IPS-NIHi7 (cell line): ENCODE results near the gene ASIC4.
A peak's percentile ranks its signal among the peaks of the same experiment; 100 is the strongest.

ENCODE experiments used
- DNase-seq: peaks from one replicate; pipeline ENCODE4 v3.0.0; 2012; ENCODE audit warnings: mixed read lengths; ENCODE audit errors: extremely low spot score

ASIC4 gene

DNA sequence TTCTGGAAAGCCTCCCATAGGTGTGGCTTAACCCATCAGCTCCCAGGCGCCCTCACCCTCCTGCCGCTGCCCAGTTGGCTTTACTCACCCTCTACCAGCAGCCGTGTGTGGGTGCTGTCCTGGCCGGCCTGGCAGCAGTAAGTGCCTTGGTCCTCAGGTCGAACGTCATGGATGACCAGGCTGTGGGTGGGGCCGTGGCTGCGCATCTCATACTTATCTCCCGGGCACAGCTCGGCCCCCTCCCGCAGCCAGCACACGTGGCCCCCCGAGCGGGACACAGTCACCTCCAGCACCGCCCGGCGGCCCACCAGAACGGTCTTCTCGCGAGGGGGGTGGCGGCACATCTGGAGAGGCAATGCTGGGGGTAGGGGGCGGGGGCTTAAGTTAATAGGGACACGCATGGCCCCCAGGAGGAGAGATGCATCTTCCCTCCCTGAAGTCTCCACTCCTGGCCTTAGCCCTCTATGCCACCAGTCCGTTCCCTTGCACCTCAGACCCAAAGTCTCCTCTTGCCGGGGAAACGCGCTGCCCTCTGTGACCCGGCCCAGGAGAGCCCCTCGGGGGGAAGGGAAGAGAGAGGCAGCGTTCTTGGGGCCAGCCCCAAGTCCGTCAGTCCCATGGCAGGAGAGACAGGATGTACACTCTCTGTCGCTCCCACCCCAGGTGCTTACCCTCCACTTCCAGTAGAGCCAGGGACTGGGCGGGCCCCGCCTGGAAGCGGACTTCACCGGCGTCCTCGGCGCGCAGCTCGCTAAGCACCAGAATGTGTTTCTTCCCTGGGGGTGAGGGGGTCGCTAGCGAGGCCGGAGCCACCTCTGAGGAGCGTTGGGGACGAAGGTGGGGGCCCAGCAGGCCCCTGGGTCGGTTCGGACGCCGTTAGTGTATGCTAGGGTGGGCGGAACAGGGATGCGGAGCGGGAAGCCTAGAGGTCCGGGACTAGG is 37.4 kb downstream of the ASIC4 start:
- DNase-seq = no peak

DNA sequence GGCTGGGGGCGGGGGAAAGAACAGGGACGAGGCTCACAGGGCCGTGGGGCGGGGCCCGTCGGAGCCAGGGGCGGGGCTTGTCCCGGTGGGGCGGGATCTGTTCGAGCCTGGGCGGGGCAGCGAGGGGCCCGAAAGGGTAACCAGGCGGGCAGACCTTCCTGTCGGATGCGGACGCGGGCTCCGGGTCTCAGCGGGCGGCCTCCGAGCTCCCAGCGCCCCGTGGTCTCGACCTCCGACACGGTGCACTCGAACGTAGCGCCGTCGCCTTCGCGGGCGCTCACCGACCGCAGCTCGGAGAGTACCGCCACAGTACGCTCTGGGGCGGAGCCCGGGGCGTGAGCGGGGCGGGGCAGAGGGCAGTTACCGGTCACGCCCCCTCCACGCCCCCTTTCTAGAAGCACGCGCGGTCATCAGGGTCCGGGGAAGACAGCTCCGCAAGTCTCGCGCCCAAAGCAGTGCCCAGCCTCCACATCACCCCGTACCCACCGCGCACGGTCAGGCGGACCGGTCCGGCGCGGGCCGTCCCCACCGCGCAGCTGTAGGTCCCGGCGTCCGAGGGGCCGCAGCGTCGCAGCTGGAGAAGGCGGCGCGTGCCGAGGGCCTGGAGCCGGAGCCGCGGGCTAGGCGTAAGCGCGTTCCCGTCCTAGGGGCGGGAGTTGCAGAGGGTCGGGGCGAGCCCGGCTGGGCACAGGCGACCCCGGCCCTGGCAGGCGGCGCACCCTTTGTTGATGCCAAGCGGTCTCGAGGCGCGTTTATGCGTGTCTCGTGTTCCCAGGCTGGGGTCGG is 38.3 kb downstream of the ASIC4 start:
- peak; percentile 91 for DNase-seq

DNA sequence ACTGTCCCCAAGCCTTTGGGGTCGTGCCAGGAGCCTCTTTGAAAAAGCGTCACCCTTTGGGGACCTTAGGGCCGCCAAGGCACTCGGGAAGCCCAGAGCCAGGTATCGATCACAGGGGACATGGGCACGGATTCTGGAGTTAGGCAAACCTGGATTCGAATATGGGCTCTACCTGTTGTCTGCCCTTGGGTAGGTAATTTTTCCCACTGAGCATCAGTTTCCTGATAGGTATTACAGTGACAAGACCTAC is 38.8 kb downstream of the ASIC4 start:
- no peak for DNase-seq

DNA sequence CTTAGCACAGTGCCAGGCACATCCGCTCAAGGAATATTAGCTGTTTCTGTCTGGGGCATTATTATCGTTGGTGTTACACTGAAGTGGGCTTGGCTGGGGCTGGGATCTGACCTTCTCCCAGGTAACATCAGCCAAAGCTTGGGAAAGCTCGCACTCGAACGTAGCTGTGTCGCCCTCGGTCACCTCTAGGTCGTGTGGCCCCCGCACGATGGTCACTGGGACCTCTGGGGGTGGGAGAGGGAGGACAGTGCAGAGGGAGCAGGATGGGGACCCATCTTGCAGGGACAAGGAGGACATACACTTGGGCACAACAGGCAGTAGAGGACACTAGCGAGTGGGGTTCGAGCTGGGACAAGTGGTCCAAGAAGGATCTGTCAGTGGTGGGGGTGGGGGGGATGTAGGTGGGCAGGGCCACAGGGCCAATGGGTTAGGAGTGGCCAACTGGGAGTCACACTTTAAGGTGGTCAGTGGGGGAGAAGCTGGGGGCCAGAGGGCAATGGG is 39.2 kb downstream of the ASIC4 start:
- DNase-seq = no peak

DNA sequence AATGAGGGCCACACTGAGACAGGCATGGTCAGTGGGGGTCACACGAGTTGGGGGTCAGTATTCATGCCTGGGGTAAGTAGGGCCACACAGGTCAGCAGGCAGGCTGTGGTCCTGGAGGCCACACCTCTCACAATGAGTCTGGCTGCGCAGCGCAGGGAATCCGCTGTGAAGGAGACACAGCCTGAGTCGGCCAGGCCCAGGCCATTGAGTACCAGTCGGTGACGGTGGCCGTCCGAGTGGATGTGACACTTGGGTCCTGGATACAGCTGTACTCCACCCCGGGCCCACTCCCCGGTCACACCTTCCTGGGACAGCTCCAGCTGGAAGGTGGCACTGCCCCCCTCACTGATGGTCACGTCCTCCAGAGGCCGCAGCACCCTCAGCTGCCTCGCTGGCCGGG is 40.1 kb downstream of the ASIC4 start:
- DNase-seq = no peak

DNA sequence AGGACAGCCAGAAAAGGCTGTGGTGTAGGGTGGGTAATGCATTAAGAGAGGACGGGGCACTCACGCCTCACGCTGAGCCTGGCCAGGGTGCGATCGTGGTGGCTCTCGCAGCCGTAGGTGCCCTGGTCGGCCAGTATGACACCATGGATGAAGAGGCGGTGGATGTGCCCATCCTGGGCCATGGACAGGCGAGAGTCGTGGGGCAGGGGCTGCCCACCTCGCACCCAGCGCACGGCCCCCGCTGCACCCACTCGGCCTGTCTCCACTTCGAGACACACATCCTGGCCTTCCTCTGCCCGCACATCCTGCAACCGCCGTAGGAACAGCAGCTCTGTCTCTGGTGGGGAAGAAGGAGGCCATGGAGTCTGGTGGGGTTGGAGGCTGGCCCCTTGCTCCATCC is 41.7 kb downstream of the ASIC4 start:
- DNase-seq = no peak

DNA sequence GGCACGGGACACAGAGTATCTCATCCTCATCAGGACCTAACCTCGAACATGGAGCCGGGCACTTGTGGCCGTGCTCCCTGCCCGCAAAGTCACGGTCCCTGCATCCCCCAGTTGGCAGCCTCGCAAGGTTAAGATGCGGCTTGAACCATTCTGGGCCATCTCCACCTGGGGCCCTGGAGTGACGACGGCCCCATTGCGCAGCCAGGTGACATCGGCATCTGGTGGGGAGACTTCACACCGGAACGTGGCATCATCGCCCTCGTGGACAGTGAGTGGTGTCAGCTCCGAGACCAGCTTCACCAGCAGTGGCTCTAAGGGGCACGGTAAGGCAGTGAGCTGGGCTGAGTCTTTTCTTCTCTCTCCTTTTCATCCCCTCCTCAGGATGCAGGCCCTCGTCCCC is 42.1 kb downstream of the ASIC4 start:
- DNase-seq = no peak

DNA sequence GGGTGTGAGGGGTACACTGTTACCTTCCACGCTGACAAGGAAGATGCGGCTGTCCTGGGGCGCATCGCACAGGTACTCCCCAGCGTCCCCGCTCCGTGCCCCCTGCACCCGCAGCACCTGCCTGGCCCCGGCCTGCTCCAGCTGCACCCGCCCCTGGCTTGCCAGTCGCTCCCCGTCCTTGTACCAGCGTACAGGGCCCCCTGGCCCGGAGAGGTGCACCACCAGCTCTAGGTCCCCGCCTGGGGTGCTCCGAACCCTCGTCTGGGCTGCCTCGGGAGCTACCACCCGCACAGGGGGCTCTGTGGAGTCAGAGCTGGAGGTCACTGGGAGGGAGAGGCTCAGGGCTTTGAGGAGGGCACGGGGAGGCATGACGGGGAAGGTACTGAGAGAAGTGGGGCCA is 43.0 kb downstream of the ASIC4 start:
- no peak for DNase-seq

DNA sequence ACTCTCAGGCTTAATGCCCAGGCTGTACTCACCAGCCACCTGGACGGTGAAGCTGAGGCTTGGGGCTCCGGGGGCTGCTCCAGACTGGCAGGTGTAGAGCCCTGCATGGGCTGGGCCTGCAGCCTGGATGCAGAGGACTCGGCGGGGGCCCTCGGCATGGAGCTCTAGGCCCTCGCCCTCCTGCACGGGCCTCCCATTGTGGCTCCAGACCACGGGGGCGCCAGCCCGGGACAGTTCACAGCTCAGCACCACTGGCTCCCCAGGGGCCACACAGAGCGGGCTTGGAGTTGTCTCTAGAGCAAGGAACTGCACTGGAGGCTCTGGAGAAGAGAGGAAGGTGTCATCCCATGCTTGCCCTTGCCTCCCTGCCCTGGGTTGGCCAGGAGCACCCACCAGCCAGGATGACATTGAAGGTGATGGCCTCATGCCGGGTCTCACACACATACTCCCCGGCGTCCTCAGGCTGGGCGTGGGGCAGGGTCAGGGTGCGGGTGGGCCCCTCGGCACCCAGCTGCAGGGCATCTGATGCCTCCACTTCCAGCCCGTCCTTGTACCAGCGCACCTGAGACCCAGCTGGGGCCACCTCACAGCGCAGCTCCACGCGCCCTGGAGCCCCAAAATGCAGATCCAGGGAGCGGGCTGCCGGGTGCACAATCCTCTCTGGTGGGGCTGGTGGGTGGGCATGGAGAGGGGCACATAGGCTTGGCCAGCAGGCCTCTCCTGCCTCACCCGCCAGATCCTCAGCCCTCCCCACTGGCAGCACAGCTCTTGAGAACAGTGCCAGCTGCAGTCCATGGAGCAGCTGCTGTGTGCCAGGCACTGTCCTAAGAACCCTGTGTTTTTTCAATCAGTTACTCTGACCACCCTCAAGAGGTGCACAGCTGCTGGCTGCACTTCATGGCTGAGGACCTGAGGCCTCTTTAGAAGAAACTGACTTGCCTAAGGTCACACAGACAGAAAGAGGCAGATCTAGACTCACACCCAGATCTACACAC is 43.8 kb downstream of the ASIC4 start:
- no peak for DNase-seq

DNA sequence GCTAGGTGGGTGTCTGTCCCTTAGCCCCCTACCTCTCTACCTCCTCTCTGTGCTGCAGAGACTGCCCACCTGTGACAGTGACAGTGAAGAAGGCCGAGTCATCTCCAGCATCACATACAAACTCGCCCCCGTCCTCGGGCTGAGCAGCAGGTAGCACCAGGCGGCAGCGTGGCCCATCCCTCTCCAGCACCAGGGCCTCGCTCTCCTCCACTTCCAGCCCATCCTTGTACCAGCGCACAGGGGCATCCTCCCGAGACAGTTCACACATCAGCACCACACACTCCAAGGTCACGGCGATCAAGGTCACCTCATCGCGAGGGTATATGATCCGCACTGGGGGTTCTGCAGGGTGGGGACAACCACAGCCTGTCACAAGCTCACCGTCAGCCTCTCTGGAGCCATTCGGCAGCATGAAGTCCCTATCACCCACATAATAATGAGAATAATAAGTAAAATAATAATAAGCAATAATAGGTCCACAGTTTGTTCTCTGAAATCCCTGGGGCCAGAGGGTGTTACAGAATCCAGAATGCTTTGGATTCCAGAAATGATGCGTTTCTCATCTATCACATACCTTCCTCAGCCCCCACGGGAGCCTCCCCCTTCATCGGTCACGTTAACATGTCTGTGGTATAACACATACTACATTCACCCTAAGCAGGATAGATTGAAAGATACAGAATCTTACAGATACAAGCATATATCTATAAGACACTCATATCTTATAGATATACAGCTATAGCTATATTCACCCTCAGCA is 45.1 kb downstream of the ASIC4 start:
- no peak for DNase-seq

DNA sequence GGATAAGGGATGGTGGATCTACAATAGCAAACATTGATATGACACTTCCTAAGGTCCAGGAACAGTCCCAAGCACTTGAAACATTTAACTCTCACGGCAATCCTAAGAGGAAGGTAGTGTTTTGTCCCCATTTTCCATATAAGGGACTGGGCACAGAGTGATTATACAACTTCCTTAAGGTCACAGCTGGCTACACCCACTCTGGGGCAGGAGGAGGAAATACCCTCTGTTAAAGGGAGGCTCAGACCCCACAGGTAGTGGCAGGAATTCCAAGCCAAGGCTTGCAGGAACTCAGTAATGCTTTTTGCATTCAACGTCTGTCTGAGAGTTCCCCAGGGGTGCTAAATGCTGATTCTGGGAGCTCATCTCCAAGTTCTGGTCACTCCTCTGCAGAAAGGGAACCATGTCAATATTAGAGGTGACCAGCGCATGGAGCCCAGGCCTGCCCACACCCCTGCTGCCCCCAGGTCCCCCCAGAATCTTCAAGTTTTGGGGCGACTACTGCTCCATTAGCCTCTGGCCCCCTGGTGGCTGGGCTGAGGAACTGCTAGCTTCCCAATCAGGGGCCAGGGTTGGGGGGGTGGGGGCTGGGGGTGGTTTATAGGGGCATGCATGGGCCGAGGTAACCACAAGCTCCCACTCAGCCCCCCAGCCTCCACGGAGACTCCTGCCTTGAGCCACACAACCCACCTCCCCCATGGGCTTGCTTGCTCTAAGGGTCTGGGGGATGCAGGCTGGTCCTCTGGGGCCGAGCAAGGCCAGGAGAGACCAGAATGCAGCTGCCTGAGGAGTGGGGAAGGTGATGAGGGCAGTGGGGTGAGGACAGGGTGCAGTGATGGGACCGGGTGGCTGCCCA is 46.0 kb downstream of the ASIC4 start:
- DNase-seq = no peak

DNA sequence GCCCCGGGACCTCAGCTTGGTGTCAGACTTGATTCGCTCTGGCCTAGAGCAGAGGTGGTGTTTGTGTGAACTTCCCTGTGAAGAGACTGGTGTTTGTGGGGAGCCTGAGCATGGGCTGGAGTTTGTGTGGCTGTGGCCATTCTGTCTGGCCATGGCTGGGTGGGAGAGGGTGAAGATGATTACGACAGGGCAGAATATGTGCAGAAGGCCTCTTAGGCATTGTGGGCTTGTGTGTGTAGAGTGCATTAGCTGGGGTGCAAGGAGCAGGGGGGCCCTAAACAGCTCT is 46.6 kb downstream of the ASIC4 start:
- DNase-seq = no peak

DNA sequence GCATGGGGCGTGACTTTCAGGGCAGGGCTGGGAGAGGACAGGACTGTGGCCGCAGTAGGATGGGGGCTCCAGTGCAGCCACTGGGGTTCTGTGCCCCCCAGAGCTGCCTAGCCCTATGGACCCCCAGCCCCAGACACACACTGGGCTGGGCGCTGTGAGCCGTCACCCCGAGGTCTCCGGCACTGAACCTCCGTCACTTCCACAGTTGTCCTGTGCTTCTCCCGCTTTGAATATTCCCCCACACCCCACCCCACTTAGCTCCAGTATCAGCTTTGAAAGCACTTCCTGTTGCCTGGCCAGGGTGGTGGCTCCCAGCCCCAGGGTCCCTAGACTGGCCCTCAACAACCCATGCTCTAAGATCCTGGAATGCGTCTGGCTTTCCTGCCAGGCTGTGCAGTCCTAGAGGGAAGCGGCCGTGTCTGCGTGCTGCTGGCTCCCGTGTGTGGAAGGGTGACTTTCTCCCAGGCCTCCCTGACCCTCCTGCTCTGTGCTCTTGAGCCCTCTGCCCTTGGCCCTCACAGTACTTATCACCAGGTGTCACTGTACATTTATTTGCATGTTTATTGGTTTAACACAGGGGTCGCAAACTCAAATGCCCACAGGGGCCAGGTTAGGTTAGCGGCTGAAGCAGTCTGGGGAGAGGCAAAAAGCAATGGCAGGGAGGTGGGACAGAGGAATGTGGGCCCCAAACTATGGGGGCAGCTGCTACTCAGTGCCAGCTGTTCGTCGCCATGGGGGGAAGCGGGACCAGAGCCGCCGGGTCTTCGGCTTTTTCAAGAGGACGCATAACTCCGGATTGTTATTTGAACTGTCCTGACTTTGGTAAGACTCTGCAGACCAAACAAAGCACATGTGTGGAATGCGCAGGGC is 47.1 kb downstream of the ASIC4 start:
- DNase-seq = no peak

DNA sequence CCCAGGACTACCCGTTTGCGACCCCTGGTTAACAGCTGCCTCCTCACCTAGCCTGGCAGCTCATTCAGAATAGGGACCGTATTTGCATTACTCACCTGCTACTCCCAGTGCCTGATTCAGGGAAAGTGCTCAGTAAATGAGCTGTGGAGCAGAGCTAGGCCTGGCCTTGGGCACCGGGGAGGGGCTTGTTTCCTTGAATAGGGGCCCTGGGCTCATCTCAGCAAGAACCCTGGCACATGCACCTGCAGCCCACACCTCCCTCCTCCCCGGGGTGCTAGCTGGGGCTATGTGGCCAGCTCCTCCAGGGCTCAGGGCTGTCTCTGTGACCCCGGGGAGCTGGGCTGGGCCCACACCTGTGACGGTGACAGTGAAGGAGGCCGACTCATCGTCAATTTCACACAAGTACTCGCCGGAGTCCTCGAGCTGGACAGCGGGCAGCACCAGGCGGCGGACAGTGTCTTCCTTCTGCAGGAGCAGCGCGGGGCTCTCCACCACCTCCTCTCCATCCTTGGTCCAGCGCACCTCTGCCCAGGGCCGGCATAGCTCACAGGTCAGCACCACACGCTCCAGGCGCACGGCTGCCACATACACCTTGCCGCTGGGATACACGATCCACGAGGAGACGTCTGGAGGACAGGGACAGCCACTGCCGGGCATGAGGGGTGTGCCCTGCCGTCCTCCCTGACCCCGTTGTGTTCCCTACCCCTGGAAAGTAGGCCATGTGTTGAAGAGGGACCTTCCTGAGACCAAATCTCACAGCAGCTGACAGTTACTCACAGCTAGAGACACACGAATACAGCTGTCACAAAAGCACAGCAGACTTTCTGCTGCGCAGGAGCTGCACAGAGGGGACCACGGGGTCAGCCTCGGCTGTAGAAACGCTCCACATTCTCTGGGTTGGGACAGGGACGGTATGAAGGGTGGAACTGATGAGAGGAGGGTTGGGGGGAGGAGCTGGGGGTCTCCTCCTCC is 48.1 kb downstream of the ASIC4 start:
- DNase-seq = no peak

DNA sequence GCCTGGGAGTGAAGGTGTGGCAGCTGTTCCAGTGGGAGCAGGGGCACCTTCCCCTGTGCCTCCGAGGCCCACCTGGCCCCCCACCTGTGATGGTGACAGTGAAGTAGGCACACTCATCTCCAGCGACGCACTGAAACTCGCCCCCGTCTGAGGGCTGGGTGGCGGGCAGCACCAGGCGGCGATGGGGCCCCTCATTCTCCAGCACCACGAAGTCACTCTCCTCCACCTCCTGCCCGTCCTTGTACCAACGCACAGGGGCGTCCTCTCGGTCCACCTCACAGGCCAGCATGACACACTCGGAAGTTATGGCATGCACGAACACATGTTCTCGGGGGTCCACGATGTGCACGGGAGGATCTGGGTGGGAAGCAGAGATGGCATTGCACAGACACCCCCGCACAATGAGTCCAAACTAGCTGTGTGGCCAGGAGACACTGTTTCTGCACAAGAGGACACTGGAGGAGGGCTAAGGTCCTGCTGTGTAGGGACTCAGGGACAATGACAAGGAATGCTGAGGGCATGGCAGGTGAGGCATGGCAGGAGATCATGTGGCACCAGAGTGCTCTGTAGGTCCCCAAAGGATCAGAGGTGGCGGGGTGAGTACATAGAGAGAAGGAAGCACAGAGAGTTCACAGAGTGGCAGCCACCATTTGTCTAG is 49.1 kb downstream of the ASIC4 start:
- DNase-seq = no peak

DNA sequence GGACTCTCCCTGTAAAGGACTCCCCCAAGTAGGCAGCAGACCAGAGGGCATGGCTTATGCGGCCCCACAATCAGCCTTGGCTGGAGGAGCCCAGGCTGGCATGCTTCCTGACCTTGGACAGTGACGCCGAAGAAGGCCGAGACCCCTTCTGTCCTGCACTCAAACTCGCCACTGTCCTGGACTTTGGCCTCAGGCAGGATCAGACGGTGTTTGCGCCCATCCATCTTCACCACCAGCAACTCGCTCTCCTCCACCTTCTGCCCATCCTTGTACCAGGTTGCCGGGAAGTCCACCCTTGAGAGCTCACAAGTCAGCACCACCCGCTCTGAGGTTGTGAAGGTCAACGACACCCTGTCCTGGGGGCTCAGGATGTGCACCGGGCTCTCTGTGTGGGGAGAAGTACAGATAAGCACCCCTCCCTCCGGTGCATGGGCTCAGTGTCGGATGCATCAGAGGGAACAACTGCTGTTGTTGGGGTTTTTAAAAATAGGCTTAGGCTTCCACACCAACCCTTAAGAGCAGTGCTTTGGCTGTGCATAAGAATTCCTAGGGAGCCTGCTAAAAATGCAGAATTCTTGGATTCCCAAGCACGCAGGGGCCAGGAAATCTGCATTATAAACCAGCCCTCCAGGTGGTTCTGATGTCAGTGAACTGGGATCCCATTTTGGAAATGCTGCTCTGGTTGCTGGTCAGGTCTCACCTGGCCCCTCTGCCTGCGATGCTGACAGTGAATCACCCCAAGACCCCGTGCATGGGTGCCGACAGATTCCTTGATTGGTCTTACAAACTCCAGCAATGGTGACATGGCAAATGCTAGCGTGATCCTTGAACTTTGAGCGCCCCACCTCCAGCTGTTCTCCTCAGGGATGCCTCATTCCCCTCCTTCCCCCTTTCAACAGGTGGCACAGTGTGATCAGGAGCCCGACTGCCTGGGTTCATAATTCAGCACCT is 51.1 kb downstream of the ASIC4 start:
- DNase-seq = peak; percentile 69

DNA sequence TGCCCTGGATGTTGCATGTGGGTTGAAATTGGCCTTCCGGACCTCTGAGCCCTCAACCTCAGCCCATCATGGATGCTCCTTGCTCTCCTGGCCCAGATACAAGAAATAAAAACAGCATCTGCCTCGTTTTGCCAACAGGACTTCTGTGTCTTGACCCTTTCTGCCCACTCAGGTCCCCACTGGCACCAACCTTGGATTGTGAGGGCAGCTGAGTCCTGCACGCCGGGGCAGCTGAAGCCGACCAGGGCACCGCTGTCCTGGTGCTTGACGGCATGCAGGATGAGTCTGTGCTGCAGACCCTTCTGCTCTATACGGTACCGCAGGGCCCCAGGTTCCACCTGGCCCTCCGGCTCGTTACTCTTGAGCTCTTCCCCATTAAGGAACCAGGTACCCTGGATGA is 52.4 kb downstream of the ASIC4 start:
- no peak for DNase-seq
